Uterus (tissue), 2 donors: ENCODE measurements around the gene LCN9.

Experiments used
- POLR2A ChIP-seq, 2 donors: fragments of 450-650 bp; IDR thresholded peaks; one replicate each; pipeline ENCODE4 v1.6.1; 2016; ENCODE audit warnings: antibody characterized with exemption in 2 of 2, mild to moderate bottlenecking in 1 of 2, moderate library complexity in 1 of 2
- TF ChIP-seq, protein P1 (sequence below), 4 experiments: fragments of 200-600 bp in 2 of 4; fragments of 450-650 bp in 2 of 4; sonication (generic) in 2 of 4; IDR thresholded peaks; one replicate each; pipeline ENCODE4 v1.5.1; 2016 to 2019; ENCODE audit warnings: antibody characterized with exemption in 4 of 4, mild to moderate bottlenecking in 2 of 4, moderate library complexity in 1 of 4

DNA sequence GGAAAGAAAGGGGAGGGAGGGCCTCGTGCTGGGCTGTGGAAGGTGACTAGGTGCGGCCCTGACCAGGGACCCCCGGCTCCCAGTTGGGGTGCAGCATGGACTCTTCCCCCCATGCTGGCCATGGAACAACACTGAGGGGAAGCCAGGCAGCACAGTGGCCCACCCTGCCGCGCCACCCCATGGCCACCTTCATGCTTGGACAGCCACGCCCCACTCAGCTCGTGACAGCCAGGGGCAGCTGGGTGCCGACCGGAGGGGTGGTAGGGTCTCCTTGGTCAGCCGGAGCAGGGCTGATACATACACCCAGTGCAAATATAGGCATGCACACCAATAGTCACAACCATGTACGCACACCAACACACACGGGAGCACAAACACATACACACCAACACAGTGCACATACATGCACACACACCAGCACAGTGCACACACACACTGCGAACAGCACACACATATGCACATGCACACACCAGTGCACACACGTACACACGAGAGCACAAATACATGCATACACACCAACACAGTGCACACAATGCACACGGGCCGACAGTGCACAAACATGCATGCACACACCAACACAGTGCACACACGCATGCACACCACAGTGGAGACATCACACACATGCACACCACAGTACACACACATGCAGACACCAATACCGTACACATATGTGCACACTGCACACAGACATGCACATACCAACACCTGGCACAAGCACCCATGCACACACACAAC is 27.9 kb downstream of the LCN9 start:
- TF ChIP-seq, protein P1, sequence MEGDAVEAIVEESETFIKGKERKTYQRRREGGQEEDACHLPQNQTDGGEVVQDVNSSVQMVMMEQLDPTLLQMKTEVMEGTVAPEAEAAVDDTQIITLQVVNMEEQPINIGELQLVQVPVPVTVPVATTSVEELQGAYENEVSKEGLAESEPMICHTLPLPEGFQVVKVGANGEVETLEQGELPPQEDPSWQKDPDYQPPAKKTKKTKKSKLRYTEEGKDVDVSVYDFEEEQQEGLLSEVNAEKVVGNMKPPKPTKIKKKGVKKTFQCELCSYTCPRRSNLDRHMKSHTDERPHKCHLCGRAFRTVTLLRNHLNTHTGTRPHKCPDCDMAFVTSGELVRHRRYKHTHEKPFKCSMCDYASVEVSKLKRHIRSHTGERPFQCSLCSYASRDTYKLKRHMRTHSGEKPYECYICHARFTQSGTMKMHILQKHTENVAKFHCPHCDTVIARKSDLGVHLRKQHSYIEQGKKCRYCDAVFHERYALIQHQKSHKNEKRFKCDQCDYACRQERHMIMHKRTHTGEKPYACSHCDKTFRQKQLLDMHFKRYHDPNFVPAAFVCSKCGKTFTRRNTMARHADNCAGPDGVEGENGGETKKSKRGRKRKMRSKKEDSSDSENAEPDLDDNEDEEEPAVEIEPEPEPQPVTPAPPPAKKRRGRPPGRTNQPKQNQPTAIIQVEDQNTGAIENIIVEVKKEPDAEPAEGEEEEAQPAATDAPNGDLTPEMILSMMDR (IDR thresholded peaks at IDR 0.05): no peak
- TF ChIP-seq POLR2A (IDR thresholded peaks at IDR 0.05): no peak
